HG02884 (cell line): ENCODE data around the gene LIPE.

Experiments used
- ATAC-seq: cut with Tn5 transposase; IDR thresholded peaks from one replicate; pipeline ENCODE4 v1.9.1; 2021; ENCODE audit warnings: mild to moderate bottlenecking, moderate library complexity; ENCODE audit not compliant: unreplicated experiment

LIPE gene

DNA sequence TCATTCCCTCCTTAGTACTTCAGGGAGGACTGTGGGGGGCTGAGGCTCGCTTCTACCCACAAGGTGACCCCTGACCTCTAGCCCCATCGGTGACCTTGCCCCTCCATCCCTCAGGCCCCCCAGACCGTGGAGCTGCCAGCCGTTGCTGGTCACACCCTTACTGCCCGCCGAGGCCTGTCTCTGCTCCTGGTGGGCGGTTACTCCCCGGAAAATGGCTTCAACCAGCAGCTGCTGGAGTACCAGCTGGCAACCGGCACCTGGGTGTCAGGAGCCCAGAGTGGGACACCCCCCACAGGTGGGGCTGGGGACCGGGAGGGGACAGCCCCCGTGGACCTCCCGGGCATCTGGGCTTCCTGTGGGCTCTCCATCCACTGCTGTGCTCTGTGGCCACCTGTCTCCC lies 69.9 kb downstream of the LIPE start:
- no peak for ATAC-seq

DNA sequence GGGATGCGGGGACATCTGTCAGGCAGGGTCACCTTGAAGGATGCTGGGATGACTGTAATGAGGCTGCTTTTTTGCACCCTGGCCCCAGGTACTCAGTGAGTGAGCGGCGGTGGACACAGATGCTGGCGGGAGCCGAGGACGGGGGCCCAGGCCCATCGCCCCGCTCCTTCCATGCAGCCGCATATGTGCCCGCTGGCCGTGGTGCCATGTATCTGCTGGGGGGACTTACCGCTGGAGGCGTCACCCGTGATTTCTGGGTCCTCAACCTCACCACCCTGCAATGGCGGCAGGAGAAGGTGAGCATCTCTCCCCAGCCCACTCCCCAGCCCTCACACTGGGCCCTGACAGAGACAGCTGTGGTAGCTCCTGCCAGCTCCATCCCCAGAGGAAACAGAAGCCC lies 70.5 kb downstream of the LIPE start:
- no peak for ATAC-seq

DNA sequence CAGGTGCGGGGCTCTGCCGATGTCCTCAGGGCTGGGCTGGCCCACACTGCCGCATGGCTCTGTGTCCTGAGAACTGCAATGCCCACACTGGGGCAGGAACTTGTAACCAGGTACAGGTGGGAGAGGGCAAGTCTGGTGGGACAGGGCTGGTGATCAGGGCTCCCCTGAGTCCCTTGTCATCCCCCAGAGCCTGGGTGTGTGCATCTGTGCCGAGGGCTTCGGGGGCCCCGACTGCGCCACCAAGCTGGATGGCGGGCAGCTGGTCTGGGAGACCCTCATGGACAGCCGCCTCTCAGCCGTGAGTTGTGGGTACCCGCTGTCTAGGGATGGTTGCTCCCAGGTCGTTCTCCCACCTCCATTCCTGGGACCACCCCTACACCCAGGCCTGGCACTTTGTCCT lies 71.3 kb downstream of the LIPE start:
- no peak for ATAC-seq

DNA sequence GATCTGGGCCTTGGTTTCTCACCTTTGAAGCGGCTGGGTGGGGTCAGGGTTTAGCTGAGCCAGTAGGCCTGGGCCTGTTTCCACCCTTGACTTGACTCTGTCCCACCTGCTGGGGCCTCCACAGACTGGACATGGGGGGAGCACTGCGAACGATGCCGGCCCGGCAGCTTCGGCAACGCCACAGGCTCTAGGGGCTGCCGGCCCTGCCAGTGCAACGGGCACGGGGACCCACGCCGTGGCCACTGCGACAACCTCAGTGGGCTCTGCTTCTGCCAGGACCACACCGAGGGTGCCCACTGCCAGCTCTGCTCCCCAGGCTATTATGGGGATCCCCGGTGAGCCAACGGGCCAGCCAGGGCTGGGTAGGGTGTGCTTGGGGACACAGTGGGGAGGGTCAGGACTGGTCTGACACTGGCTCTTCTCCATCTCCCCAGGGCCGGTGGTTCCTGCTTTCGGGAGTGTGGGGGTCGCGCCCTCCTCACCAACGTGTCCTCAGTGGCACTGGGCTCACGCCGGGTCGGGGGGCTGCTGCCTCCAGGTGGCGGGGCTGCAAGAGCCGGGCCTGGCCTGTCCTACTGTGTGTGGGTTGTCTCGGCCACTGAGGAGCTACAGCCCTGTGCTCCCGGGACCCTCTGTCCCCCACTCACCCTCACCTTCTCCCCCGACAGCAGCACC lies 73.7 kb downstream of the LIPE start:
- no peak for ATAC-seq

DNA sequence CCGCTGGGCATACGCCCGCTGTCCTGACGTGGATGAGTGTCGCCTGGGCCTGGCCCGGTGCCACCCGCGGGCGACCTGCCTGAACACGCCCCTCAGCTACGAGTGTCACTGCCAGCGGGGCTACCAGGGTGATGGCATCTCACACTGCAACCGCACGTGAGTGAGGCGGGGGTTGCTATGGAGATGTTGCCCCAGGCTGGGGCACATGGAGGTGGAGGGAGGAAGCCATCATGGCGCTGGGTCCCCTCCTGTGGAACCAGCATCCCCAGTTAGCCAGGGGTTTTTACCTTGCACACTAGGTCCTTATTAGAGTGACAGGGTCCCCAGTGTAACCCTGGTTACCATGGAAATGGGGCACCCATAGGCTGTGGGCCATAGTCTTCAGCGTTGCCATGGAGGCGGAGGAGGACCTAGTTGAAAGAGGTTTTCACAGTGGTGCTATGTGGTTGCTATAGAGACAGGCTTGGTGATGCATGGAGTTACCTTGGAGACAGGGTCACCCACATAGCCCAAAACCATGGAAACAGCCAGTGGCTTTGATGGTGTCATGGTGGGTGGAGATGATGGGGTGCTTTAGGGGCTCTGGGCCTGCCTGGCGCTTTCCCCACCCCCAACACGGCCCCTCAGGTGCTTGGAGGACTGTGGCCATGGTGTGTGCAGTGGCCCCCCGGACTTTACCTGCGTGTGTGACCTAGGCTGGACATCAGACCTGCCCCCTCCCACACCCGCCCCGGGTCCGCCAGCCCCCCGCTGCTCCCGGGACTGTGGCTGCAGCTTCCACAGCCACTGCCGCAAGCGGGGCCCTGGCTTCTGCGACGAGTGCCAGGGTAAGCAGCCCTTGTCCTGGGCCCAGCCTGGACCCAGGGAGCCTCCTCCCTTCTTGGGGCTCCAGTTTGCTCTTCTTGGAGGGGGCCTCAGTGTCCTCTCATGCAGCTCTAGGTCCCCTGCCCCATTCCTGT lies 74.6 kb downstream of the LIPE start:
- no peak for ATAC-seq
